Mesenchymal stem cell (in vitro differentiated cells and primary cell): ENCODE results near the gene BSG.
A peak's percentile ranks its signal among the peaks of the same experiment; 100 is the strongest.

Experiments
- DNase-seq: peaks from one replicate; pipeline ENCODE4 v3.0.0-alpha.2; 2013
- H2AFZ ChIP-seq: one replicate; pipeline ENCODE4 v1.6.1; 2013; ENCODE audit warnings: low read depth, mild to moderate bottlenecking, control low read depth, inconsistent platforms, low read length, moderate library complexity
- H2AK5ac ChIP-seq: 2 replicates; pipeline ENCODE4 v1.6.1; 2013; ENCODE audit warnings: low read length, moderate library complexity, mild to moderate bottlenecking, inconsistent platforms; ENCODE audit not compliant: severe bottlenecking
- H2BK120ac ChIP-seq: one replicate; pipeline ENCODE4 v1.6.1; 2013; ENCODE audit warnings: low read depth, mild to moderate bottlenecking, inconsistent platforms, low read length, moderate library complexity
- H2BK12ac ChIP-seq, 2 experiments: one replicate each; pipeline ENCODE4 v1.6.1; 2013; ENCODE audit warnings: inconsistent platforms in 2 of 2, low read length in 2 of 2, mild to moderate bottlenecking in 2 of 2, moderate library complexity in 2 of 2, control low read depth in 1 of 2
- H2BK15ac ChIP-seq: one replicate; pipeline ENCODE4 v1.6.1; 2013; ENCODE audit warnings: mild to moderate bottlenecking, low read depth, inconsistent platforms; ENCODE audit not compliant: poor library complexity, severe bottlenecking
- H2BK5ac ChIP-seq: 2 replicates; pipeline ENCODE4 v1.6.1; 2013; ENCODE audit warnings: low read depth, mild to moderate bottlenecking, low read length, control low read depth, inconsistent platforms; ENCODE audit not compliant: poor library complexity, severe bottlenecking
- H3K14ac ChIP-seq, 2 experiments: one replicate each; pipeline ENCODE4 v1.6.1; 2013; ENCODE audit warnings: inconsistent platforms in 2 of 2, low read length in 2 of 2, control low read depth in 1 of 2, mild to moderate bottlenecking in 1 of 2, moderate library complexity in 1 of 2
- H3K18ac ChIP-seq, 2 experiments: one replicate each; pipeline ENCODE4 v1.6.1; 2013; ENCODE audit warnings: inconsistent platforms in 2 of 2, low read length in 2 of 2, control low read depth in 1 of 2, low read depth in 1 of 2, mild to moderate bottlenecking in 1 of 2
- H3K23ac ChIP-seq, 2 experiments: one replicate each; pipeline ENCODE4 v1.6.1; 2013; ENCODE audit warnings: inconsistent platforms in 2 of 2, low read length in 2 of 2, mild to moderate bottlenecking in 2 of 2, moderate library complexity in 2 of 2, control low read depth in 1 of 2
- H3K27ac ChIP-seq: 2 replicates; pipeline ENCODE4 v1.5.1; 2013; ENCODE audit warnings: mild to moderate bottlenecking, moderate library complexity, low read length, control low read depth, inconsistent platforms; ENCODE audit not compliant: poor library complexity, severe bottlenecking
- H3K27me3 ChIP-seq, 2 experiments: 2 replicates each; pipeline versions ENCODE4 v1.6.1 to v1.7.0; 2013; ENCODE audit warnings: low read length in 2 of 2, mild to moderate bottlenecking in 2 of 2, moderate library complexity in 2 of 2, control low read depth in 1 of 2, inconsistent platforms in 1 of 2; ENCODE audit not compliant: control insufficient read depth in 1 of 2, insufficient read depth in 1 of 2
- H3K36me3 ChIP-seq, 2 experiments: 2 replicates each; pipeline versions ENCODE4 v1.6.1 to v1.7.0; 2013; ENCODE audit warnings: low read length in 2 of 2, control low read depth in 1 of 2, inconsistent platforms in 1 of 2, low read depth in 1 of 2, mild to moderate bottlenecking in 1 of 2; ENCODE audit not compliant: insufficient read depth in 2 of 2, control insufficient read depth in 1 of 2
- H3K4ac ChIP-seq, 2 experiments: one replicate each; pipeline ENCODE4 v1.6.1; 2013; ENCODE audit warnings: inconsistent platforms in 2 of 2, low read length in 2 of 2, mild to moderate bottlenecking in 2 of 2, moderate library complexity in 2 of 2, control low read depth in 1 of 2, low read depth in 1 of 2
- H3K4me1 ChIP-seq: 2 replicates; pipeline ENCODE4 v1.6.1; 2013; ENCODE audit warnings: low read depth, low read length, control low read depth; ENCODE audit not compliant: control insufficient read depth, insufficient read depth
- H3K4me2 ChIP-seq: 2 replicates; pipeline ENCODE4 v1.6.1; 2013; ENCODE audit warnings: low read length, mild to moderate bottlenecking, inconsistent platforms; ENCODE audit not compliant: poor library complexity, severe bottlenecking
- H3K4me3 ChIP-seq, 2 experiments: 2 replicates each; pipeline versions ENCODE4 v1.5.1 to v1.7.0; 2013; ENCODE audit warnings: low read length in 2 of 2, mild to moderate bottlenecking in 2 of 2, control low read depth in 1 of 2, low read depth in 1 of 2; ENCODE audit not compliant: insufficient read depth in 1 of 2
- H3K79me1 ChIP-seq: replicated peaks from 2 replicates; pipeline ENCODE4 v1.6.1; 2013; ENCODE audit warnings: mild to moderate bottlenecking, control low read depth, low read length, inconsistent platforms; ENCODE audit not compliant: poor library complexity, severe bottlenecking
- H3K9ac ChIP-seq: 2 replicates; pipeline ENCODE4 v1.7.0; 2013; ENCODE audit warnings: mild to moderate bottlenecking, low read length, moderate library complexity
- H3K9me3 ChIP-seq: 2 replicates; pipeline ENCODE4 v1.7.0; 2013; ENCODE audit warnings: mild to moderate bottlenecking, low read length; ENCODE audit not compliant: control insufficient read depth
- H4K8ac ChIP-seq: one replicate; pipeline ENCODE4 v1.6.1; 2013; ENCODE audit warnings: inconsistent platforms, mild to moderate bottlenecking, low read length, moderate library complexity
- H4K91ac ChIP-seq: one replicate; pipeline ENCODE4 v1.6.1; 2013; ENCODE audit warnings: mild to moderate bottlenecking, low read length, inconsistent platforms
- WGBS: methylation state at CpG from one replicate; pipeline ENCODE4 v1.1.7; 2013; ENCODE audit warnings: mixed read lengths; 5-methylcytosine and 5-hydroxymethylcytosine counted together

Gene BSG

DNA sequence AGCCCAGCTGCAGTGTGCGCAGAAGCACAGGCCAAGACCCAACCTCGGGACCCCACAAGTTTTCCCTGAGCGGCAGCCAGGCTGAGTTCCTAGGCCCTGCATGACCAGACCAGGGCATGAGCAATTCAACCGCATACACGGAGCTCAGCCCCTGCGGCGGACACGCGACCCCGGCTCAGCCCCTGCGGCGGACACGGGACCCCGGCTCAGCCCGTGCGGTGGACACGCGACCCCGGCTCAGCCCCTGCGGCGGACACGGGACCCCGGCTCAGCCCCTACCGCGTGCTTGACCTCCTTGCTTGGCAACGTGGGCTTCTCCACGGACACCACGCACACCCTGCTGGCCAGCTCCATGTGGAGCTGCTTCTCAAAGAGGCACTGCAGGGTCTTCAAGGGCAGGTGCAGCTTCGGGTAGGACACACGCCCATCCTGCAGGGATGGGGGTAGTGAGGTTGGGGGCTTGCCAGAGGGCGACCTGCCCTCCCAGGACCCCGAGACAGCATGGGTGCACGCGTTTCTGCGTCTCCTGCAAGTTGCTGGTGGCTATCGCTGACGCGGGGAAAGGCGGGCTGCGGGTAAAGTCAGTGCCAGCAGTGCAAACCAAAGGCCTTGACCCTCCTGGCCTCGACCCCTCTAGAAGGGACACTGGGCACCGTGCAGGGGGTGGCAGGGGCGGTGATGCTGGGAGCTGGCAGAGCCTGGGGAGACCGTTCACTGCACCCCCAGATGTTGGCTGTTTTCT is 51.0 kb downstream of the BSG start:
- H4K91ac ChIP-seq = peak overlapping the region; percentile 18
- no peaks in the 10 kb centered on the region for H3K9me3 ChIP-seq
- no peak overlapping the region for H2BK120ac ChIP-seq
- no peak overlapping the region for H3K14ac ChIP-seq
- H3K27me3 ChIP-seq = no peaks in the 10 kb centered on the region
- no peak overlapping the region for H3K4ac ChIP-seq
- no peak overlapping the region for H2AFZ ChIP-seq
- H3K36me3 ChIP-seq = peaks cover 36 to 68% of the 10 kb centered on the region in 2 experiments
- H2BK12ac ChIP-seq = no peak overlapping the region
- peaks cover 19% of the 10 kb centered on the region for H3K79me1 ChIP-seq
- H3K23ac ChIP-seq = no peak overlapping the region
- no peak overlapping the region for H3K9ac ChIP-seq
- DNase-seq = no peak
- H2BK5ac ChIP-seq = no peak overlapping the region
- WGBS = 95% methylated on average over 44 of the region's 44 CpGs
- H3K4me1 ChIP-seq = peaks cover 26% of the 10 kb centered on the region
- H3K18ac ChIP-seq = no peak overlapping the region
- no peak overlapping the region for H2BK15ac ChIP-seq
- no peak overlapping the region for H4K8ac ChIP-seq
- no peak overlapping the region for H3K4me3 ChIP-seq
- peak overlapping the region; percentile 2 for H3K4me2 ChIP-seq
- no peak overlapping the region for H2AK5ac ChIP-seq
- peak overlapping the region; percentile 72 for H3K27ac ChIP-seq

DNA sequence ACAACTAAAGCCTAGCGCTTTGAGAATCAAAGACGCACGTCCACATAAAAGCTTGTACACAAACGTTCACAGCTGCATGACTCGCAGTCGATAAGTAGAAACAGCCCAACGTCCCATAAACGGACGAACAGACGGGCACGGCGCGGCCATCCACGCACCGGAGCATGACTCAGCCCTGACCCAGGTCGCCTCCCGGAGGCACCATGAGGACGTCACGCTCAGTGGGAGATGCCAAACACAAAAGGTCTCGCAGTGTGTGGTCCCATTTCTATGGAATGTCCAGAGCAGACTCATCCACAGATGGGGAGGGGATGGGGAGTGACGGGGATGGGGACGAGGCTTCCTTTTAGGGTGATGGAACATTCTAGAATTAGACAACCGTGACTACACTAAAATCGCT is 51.6 kb downstream of the BSG start:
- Histone ChIP-seq H2AFZ (no peak overlapping the region), H2BK12ac (no peak overlapping the region), H2BK15ac (no peak overlapping the region), H3K18ac (no peak overlapping the region), H3K79me1 (peaks cover 20% of the 10 kb centered on the region), H2AK5ac (no peak overlapping the region), H3K4me1 (peaks cover 26% of the 10 kb centered on the region), H3K23ac (no peak overlapping the region), H3K4ac (no peak overlapping the region), H2BK5ac (no peak overlapping the region), H4K8ac (no peak overlapping the region), H3K14ac (no peak overlapping the region), H3K27me3 (no peaks in the 10 kb centered on the region), H3K9me3 (no peaks in the 10 kb centered on the region), H3K4me3 (no peak overlapping the region), H4K91ac (no peak overlapping the region), H3K4me2 (peak overlapping the region; percentile 37), H2BK120ac (no peak overlapping the region), H3K36me3 (peaks cover 36 to 66% of the 10 kb centered on the region in 2 experiments), H3K27ac (peak overlapping the region; percentile 72), H3K9ac (no peak overlapping the region)
- WGBS = 63% methylated on average over 24 of the region's 24 CpGs
- DNase-seq = peak; percentile 83

DNA sequence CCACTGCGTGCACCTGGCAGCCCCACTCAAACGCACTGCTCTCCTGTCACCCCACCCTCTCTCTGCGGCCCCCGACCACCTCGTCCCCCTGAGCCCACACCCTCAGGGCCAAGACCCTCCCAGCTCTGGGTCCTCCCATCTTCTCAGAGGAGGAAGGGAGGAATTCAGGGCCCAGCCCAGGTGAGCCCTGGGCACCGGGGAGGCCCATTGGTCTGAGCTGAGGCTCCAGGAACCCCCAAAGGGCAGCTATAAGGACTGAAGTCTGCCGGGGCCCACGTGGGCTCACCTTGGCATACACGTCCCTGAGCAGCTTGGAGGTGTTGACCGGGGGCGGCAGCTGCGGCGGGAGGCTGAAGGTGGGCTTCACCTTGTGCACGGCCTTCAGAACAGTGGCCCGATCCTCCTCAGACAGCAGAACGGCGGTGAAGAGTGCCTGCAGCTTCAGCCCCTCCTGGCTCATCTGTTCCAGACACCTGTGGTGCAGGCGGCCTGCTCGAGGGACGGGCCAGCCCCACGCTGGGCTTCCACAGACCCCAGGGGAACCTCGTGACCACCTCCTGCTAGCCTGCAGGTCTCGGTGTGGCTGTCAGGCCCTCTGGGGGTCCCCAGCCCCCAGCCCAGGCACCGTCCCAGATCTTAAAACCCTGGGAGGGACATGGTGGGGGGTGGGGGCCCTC is 52.2 kb downstream of the BSG start:
- no peak overlapping the region for H3K9ac ChIP-seq
- no peak overlapping the region for H3K14ac ChIP-seq
- H3K4me2 ChIP-seq = peak overlapping the region; percentile 37
- H3K27ac ChIP-seq = peak overlapping the region; percentile 12
- no peak overlapping the region for H2BK15ac ChIP-seq
- no peak overlapping the region for H3K4me3 ChIP-seq
- no peak for DNase-seq
- H4K8ac ChIP-seq = no peak overlapping the region
- 95% methylated on average over 24 of the region's 24 CpGs for WGBS
- no peak overlapping the region for H4K91ac ChIP-seq
- no peak overlapping the region for H3K23ac ChIP-seq
- H3K36me3 ChIP-seq = peaks cover 32 to 65% of the 10 kb centered on the region in 2 experiments
- no peak overlapping the region for H3K18ac ChIP-seq
- H2BK12ac ChIP-seq = no peak overlapping the region
- H3K27me3 ChIP-seq = no peaks in the 10 kb centered on the region
- no peak overlapping the region for H3K4ac ChIP-seq
- H2AK5ac ChIP-seq = peak overlapping the region; percentile 7
- H2BK5ac ChIP-seq = no peak overlapping the region
- H3K79me1 ChIP-seq = peaks cover 20% of the 10 kb centered on the region
- H2AFZ ChIP-seq = no peak overlapping the region
- H2BK120ac ChIP-seq = no peak overlapping the region
- no peaks in the 10 kb centered on the region for H3K9me3 ChIP-seq
- peaks cover 29% of the 10 kb centered on the region for H3K4me1 ChIP-seq

DNA sequence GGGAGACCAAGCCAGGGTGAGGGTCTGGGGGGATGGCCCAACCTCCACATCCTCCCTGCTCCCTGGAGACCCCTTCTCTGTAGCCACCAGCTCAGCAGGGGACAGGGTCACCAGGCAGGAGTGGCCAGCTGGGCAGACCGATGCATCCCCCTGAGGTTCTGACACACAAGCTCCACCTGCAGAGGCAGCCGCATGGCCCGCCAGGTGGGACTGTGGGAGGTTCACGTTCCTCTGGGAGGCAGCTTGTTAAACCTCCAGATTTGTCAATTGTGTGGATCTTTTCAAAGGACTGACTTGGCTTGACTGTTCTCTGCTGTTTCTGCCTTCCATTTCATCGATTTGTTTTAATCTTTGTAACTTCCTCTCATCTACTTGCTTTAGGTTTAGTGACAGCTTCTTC is 52.9 kb downstream of the BSG start:
- Histone ChIP-seq H3K4me1 (peaks cover 34% of the 10 kb centered on the region), H2BK120ac (no peak overlapping the region), H3K27ac (no peak overlapping the region), H3K27me3 (no peaks in the 10 kb centered on the region), H3K4me2 (no peak overlapping the region), H3K9ac (no peak overlapping the region), H2BK5ac (no peak overlapping the region), H3K36me3 (peaks cover 35 to 64% of the 10 kb centered on the region in 2 experiments), H3K4ac (no peak overlapping the region), H2BK12ac (no peak overlapping the region), H3K18ac (no peak overlapping the region), H4K91ac (peak overlapping the region; percentile 44), H2BK15ac (no peak overlapping the region), H4K8ac (no peak overlapping the region), H3K4me3 (no peak overlapping the region), H3K79me1 (peaks cover 19% of the 10 kb centered on the region), H3K14ac (no peak overlapping the region), H3K23ac (no peak overlapping the region), H2AK5ac (no peak overlapping the region), H2AFZ (no peak overlapping the region), H3K9me3 (no peaks in the 10 kb centered on the region)
- WGBS = 96% methylated on average over 4 of the region's 5 CpGs
- no peak for DNase-seq
